COLO668 (cell line): ENCODE results near the gene FKBP14.
A peak's percentile ranks its signal among the peaks of the same experiment; 100 is the strongest.

ENCODE experiments used
- DNase-seq: peaks from one replicate; lab custom pipeline; 2025; ENCODE audit not compliant: unreplicated experiment; lab: John Stamatoyannopoulos, UW

Gene FKBP14

GRCh38 chr7:30034501-30034900 lies 8.0 kb upstream of the FKBP14 start:
- DNase-seq, result no peak

DNA sequence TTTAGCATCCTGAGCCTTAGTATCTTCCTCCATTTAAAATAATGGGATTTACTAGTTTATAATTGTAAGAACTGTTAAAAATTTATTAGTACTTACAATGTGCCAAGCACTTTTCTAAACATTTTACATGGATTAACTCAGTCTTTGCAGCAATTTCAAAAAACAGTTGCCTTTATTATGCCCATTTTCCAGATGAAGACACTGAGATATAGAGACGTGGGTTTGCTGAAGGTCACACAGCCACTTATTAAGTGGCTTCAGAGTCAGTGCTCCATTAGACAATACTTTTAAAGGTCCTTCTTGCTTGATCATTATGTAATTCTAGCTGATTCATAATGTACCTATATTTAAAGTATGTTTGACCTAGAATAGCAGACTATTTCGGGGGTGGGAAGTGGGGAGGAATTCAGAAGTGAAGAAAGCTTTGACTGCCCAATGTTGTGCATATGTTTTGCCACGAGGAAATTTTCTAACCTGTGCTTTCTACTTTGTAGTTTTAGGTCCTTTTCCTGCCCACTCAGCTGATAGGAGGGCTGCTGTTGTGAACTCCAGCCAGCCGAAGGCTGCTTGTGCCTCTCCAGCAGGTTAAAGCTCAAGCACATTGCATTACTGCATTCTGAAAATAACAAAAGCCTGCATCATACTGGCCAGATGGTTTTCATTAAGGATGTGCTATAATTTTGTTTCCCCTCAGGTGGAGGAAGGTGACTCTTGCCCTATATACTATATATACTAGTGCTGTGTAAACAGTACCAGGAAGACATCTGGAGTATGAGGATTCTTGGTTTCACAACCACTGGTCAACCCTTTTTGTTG lies 6.0 kb upstream of the FKBP14 start:
- DNase-seq, result peak; percentile 33

DNA sequence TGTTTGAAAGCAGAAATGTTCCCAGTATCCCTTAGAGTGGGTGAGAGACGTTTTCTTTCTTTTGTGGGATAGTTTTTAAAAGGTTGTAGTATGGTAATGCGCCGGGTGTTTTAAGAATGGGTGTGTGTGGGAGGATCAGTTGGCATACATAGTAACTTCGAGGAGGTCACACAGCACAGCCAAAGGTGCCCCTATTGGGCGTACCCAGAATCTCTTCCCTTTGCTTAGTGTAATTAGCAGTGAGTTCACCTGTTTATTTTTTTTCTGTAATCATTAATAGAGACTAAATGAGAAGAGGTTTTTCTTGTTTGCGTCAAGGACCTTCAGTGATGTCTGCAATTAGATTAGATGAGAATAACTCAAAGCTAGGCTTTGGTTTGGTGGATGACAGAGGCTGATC lies 3.2 kb upstream of the FKBP14 start:
- no peak for DNase-seq

DNA sequence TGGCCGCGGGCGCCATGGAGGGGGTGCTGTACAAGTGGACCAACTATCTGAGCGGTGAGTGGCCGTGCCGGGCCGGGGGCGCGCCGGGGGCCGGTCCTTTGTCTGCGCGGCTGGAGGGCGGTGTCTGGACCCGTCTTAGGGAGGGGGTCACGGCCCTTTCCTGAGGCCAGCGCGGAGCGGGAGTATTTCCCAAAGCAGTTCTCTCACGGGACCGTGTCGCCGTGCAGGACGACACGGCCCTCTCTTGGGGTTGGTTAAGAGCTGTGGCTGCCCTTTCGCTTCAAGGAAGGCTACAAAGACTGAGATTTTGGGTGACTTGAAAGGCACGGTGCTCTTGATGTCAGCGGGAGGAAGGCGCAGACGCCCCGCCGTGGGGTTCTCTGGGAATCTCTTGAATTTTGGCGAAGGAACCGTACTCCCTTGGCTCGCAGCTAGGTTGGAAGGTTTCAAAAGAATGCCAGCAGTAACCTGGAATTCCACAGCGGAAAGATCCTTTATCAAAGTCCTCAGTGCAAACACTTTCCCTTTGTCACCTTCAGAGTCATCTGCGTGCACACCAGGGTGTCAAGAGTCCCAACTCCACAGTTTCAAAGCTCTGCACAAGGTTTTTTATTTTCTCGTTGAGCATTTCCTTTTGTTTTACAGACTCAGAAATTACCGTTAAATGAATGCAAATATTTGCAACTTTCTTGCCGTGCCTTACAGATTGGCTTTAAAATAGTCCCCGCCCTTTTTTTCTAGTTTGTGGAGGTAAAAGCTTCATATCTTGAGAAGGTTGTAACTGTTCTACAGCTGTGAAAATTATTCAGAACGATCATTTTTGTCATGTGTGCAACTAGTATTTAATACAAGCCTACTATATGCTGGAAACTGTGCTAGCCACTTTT lies 2.5 kb upstream of the FKBP14 start:
- DNase-seq, result no peak

DNA sequence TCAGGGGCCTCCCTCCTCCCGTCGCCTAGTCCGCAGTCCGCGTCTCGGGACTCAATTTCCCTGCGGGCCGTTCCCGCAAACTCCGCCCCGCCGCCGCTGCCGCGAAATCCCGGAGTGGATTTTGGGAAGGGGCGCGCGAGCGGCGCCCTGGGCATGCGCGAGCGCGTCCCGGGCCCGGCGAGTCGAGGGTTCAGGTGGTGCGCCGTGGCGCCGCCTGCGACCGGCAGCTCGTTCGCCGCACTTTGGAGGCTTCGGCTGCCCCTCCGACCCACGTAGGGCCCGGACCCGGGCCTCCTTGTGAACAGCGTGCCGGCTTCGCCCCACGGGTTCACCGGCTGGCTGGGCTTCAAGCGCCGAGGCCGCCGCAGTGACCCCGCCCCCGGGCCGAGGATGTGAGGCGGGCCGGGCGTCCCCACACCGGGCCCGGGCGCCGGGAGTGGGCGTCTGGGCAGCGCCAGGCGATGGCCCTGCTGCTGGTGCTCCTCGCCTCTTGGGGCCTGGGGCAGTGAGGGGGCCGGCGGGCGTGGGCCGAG lies 1.8 kb upstream of the FKBP14 start, which contains the start of gene PLEKHA8:
PLEKHA8 (plus strand) TSS at position 197 of the 533 bp plus-strand sequence. CDS start 351 bp downstream, outside the sequence.
- DNase-seq, result peak; percentile 95

GRCh38 chr7:30027740-30028215 lies 1.3 kb upstream of the FKBP14 start:
- DNase-seq, result no peak

GRCh38 chr7:30027065-30027456 lies 559 bp upstream of the FKBP14 start:
- no peak for DNase-seq

- no peak for DNase-seq
These were observed 3.0 kb downstream of the FKBP14 start for GRCh38 chr7:30023524-30023923.

GRCh38 chr7:30022991-30023390 lies 3.5 kb downstream of the FKBP14 start:
- no peak for DNase-seq

GRCh38 chr7:30020535-30020934 lies 6.0 kb downstream of the FKBP14 start:
- DNase-seq, result no peak

DNA sequence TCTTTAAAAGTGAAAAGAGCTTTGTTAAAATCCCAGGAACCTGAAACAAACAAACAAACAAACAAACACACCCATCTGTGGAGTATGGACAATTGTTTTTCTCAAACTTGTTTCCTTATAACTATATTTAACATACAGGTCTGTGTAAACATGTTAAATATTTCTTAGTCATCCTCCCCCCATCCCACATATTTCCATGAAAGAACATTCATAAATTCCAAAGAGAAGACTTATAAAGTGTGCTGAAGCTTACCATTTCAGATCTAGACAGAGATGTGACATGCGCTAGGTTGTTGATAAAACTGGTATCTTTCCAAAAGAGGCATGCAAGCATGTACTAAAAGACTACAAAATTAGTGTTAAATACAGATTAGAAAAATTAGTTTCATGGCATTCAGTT lies 6.5 kb downstream of the FKBP14 start:
- no peak for DNase-seq

- DNase-seq, result no peak
These were observed 7.1 kb downstream of the FKBP14 start for GRCh38 chr7:30019387-30019786.

- DNase-seq, result no peak
These were observed 8.1 kb downstream of the FKBP14 start for GRCh38 chr7:30018451-30018850.

DNA sequence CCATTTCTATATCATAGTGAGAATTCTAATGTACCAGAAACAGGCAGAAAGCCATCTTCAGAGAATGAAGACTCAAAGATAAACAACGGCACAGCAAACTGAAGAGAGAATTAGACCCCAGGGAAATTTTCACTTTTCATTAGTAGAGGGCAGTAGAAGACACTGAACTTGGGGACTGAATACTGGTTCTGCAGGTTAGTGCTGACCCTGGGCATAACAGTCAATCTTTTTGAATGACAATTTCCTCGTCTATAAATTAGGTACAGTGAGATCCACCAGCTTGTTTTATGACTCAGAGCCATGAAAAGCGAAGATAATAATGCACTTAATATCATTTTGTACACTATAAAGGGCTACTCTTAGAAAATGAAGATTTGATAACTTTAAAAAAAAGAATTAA lies 13.7 kb downstream of the FKBP14 start:
- no peak for DNase-seq

DNA sequence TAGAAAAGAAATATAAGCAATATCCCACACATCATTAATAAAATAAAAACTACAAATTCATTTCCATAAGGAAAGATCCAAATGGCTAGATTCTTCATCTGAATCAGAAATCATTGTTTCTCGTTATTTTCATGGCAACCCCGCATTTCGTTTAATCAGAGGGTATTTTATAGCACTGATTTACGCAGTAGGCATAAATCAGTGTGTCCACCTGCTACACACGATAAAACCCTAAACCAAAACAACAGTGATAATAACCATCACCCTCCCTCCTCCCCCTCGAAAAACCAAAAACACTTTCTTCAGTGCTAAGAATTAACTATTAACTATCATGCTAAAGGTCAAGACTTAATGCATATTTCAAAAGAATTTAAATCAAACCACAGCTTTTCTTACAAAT lies 16.5 kb downstream of the FKBP14 start:
- DNase-seq, result no peak

- no peak for DNase-seq
These were observed 21.0 kb downstream of the FKBP14 start for GRCh38 chr7:30005464-30005863.

DNA sequence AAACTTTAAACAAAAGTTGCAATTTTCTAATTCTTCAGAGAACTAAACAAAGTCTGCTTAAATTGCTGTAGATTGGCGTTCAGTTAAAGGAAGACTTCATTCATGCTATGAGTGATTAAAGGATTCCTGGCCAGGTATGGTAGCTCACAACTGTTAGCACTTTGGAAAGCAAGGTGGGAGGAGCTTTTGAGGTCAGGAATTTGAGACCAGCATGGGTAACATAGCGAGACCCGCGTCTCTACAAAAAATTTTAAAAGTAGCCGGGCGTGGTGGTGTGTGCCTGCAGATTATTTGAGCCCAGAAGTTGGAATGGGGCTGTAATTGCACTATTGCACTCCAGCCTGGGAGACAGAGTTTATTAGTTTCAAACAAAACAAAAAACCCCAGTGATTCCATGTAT lies 23.4 kb downstream of the FKBP14 start:
- DNase-seq, result no peak

GRCh38 chr7:30001998-30002397 lies 24.5 kb downstream of the FKBP14 start:
- DNase-seq, result no peak

DNA sequence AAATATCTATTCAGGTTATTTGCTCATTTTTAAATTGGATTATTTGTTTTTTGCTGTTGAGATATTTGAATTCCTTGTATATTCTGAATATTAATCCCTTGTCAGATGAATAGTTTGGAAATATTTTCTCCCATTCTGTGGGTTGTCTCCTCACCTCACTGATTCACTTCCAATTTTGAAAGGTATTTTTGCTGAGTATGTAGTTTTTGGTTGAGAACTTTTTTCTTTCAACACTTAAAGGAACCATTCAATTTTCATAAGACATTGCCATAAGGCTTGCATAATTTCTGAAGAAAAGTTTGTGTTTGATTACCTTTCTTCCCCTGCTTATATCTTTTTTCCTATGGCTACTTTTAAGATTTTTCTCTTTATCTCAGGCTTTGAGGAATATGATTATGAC lies 28.0 kb downstream of the FKBP14 start:
- no peak for DNase-seq

GRCh38 chr7:29996321-29996720 lies 30.2 kb downstream of the FKBP14 start:
- no peak for DNase-seq

DNA sequence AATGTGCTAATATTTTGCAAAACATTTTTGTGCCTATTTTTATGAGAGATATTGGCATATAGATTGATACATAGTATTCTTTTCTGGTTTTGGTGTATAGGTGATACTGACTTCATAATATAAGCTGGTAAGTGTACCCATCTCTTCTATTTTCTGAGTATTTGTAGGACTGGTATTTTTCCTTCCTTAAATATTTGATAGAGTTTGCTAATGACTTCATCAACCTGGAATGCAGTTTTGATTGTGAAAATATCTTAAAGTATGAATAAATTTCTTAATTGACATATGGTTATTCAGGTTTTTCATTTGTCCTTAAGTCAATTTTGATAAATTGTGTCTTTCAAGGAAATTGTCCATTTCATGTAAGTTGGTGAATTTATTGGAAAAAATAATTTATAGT lies 30.9 kb downstream of the FKBP14 start:
- no peak for DNase-seq

DNA sequence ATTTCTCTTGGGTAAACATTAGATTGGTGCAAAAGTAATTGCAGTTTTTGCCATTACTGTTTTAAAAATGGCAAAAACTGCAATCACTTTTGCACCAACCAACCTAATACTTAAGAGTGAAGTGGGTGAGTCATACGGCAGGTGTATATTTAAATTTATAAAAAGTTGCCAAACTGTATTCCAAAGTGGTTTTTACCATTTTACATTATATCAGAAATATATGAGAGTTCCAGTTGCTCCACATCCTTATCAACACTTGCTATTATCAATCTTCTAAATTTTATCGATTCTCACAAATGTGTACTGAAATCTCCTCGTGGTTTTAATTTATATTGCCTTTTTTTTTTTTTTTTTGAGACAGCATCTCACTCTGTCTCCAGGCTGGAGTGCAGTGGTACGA lies 33.4 kb downstream of the FKBP14 start:
- no peak for DNase-seq
